GM18909 (cell line): ENCODE measurements around the gene SEMA3C.
"Not testable (repeated sequence)": the region's sequence is repeated elsewhere in the genome, so short reads cannot be mapped to it uniquely, and the experiment has no call there.

Experiments
- ATAC-seq: cut with Tn5 transposase; IDR thresholded peaks from one replicate; pipeline ENCODE4 v1.9.1; 2021; ENCODE audit warnings: mild to moderate bottlenecking; ENCODE audit not compliant: unreplicated experiment, poor library complexity

SEMA3C gene

GRCh38 chr7:80932536-80932935, 13.7 kb upstream of the SEMA3C start:
- no peak for ATAC-seq

DNA sequence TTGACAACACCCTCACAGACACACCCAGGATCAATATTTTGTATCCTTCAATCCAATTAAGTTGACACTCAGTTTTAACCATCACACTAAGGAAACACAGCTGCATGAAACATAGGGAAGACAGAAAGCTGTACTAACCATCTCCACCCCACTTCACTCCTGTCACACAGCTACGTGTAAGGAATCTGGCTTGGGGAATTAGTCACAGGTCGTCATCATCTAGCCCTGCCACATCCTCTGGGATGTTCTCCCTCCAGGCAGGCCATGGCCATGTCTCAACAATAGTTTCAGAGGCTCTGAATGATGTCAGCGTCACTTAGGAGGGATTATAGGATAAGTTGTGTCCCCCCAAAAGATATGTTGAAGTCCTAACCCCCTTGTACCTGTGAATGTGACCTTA, 10.8 kb upstream of the SEMA3C start:
- no peak for ATAC-seq

DNA sequence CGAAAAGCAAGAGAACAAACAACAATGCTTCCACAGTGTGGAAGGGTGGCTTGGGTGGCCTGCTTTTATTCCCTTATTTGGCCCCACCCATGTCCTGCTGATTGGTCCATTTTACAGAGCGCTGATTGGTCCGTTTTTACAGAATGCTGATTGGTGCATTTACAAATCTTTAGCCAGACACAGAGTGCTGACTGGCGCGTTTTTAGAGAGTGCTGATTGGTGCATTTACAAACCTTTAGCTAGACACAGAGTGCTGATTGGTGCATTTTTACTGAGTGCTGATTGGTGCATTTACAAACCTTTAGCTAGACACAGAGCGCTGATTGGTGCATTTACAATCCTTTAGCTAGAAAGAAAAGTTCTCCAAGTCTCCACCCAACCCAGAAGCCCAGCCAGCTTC, 8.1 kb upstream of the SEMA3C start:
- not testable (repeated sequence) for ATAC-seq

DNA sequence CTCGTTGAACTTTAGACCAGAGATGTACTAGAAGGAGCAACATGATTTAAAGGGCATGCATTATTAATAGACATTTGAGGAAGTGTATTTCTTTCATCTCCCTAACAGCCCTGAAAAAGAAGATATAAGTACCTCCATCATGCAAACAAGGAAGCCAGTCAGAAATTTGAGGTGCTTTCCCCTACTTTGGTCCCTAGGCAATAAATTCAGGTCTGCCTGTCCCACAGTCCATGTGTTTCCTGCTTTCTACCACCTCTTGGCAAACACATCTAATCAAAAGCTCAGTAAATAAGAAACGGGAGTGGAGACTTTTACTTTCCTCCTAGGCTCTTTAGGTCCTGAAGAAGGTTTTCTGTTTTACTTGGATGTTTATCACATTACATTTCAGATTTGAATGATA, 5.2 kb upstream of the SEMA3C start:
- ATAC-seq: no peak

DNA sequence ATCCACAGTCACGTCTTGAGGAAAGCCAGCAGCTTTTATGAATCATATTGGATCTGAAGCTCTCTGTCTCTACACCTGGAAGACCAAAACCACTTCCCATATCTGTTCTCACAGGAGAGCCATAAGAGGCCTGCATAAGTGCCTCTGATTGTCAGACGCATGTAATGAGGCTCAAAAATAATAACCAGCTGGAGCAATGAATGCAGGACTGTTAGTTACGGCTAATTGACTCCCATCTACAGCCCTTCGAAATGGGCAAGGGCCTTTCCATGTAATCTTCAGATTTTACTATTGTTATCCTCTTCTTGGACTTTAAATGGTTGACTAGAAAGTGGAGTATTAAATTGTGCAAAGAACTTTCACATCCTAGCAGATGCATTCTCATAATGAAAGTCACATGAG, 4.4 kb upstream of the SEMA3C start:
- ATAC-seq: no peak

GRCh38 chr7:80922253-80923049, 3.6 kb upstream of the SEMA3C start:
- no peak for ATAC-seq

- ATAC-seq: no peak
Measured at GRCh38 chr7:80921130-80921529, 2.3 kb upstream of the SEMA3C start.

DNA sequence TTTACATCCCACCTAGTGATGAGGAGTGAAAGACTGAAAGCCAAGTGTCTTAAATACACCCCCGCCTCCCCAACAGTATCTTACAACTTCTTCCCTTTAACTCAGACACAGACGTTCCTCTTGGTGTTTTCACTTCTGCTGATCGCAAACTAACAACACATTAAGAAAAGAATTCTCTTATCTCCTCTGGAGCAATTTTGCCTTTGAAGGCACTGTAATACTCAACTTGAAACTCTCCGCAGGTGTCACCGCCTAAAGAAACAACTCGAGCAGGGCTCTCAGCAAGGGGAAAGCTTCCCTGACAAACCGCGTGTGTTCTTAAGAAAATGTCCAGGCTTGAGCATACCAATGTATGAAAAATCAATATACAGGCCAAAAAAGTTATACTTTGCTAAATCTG, 452 bp downstream of the SEMA3C start:
- peak; percentile 65 for ATAC-seq

- ATAC-seq: no peak
Measured at GRCh38 chr7:80916770-80917741, 1.8 kb downstream of the SEMA3C start.

DNA sequence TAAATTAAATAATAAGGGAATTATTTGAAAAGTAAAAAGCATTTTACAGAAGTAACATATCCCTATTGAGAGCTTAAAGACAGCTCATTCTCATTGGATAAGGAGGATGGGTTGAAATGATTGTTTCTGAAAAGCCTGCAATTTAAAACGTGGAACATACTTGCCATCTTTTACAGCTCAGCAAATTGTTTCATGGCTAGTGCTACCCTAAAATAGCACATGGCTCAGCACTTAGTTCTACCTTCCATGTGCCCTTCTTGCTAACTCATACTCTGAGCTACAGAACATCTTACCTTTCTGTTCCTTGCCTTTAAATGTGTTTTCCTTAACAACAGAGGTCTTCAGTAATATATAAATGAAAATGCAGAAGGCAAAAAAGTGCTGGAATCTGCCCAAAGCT, 8.6 kb downstream of the SEMA3C start:
- no peak for ATAC-seq

GRCh38 chr7:80908360-80908797, 10.5 kb downstream of the SEMA3C start:
- ATAC-seq: no peak

DNA sequence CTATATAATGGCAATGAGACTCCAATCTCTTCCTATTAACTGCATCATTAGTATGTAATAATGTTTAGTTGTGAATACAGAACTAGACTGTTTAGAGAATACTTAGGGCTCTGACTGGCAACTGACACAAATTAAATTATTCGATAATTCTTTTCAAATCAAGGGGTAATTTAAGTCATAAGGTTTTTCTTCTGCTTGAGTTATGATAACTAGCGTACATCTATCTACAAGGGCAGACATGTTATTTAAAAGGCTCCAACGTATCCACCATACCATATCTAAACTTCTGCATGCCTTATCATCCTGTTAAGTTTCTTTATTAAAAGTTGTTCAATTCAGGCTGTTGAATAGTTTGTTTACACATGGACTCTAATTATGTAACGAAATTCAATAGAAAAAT, 11.2 kb downstream of the SEMA3C start:
- no peak for ATAC-seq

DNA sequence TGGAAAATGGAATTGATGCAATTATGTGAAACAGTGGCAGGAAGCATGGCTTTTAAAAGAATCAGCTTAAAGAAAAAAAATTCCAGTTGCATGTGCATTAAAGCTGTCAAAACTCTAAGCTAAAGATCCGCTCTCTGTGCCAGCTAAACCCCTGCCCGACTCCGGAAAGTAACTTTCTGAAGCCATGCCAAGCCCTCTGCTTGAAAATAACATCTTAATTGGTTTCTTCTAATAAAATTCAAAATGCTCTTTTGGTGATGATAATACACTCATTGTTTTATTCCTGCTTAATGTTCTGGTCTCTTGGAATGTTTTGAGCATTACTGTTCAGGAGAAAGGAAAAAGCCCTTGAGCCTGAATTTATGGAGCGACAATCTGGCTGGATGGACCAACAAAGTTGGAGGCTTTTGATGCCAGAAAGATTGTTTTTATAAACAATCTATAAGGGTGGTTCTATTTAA, 11.7 kb downstream of the SEMA3C start:
- ATAC-seq: no peak

DNA sequence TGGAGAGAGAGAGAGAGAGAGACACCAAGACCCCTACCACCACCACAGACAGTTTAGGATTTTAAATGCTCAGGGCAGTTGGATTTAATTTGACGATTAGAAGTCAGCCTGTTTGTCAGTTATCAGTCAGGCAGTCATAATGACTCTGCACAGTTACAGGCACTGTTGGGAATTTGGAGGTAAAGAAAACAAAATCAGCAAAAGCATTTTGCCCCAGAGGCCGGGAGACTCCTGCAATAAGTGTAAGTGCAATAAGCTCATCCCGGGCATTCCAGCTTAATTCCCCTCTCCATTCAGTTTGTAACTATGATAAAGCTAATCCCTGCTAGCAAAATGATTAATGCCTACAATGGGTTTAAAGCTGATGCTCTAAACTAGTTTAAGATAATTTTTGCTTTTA, 13.5 kb downstream of the SEMA3C start:
- no peak for ATAC-seq

DNA sequence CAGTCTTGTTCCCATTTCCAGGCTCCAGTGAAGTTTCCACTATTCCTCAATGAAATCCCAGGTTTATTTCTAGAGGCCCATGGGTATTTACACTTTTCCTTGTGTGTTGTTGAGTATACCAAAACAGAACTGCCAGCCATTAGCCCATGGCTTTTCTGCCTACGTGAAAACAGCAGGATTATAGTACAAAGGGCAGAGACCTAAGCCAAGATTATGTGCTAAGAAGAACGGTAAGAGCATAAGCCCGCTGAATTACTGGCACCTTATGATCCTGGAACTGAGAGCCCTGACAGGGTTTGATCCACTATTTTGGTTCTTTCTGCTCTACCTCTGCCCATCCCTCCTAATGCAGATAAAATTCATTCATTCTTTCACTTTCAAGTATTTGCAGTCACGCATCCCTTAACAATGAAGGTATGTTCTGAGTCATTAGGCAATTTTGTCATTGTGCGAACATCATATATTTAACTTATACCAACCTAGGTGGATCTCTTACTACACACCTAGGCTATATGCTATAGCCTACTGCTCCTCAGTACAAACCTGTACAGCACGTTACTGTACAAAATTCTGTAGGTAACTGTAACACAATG, 16.0 kb downstream of the SEMA3C start:
- no peak for ATAC-seq

GRCh38 chr7:80902019-80902418, 16.8 kb downstream of the SEMA3C start:
- ATAC-seq: no peak

DNA sequence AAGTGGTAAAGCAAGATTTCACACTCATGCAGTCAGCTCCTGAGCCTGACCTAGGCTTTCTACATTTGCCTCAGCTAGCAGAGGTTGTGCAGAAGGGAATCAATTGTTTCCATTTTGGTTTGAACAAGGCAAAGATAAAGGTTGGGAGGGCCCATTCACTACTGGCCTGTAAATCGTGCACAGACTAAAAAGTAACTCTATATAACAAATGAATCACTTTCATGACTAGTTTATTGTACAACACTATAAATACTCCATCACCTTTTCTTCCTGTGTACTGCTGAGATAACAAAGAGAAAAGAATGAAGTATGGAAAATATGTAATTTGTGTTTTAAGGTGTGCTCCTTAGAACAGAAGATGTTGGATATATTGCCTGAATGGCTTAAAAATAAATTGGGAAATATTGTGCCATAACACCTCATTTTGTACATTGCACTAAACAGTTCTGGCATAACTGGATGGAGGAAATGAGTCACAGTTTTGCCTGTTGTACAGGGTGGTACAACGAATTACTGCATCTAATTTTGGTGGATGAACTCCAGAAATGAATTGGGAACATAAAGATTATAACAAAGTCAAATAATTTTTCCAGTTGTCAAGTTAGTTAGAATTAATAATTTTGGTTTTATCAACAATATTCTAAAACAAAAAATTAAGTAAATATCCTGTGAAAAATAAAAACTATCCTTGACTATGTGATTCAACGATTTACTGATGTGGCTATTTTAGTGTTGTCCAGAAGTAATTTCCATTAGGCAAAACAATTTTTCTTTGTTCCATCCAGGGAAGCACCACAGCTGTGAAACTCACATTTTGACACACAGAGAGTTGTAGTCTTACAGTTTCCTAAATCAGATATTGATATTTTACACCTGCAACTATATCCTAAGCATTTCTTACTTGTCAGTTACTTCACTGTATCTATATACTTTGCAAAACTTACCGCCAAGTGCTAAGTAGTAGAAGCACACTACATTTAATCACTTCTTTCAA, 18.0 kb downstream of the SEMA3C start:
- no peak for ATAC-seq

- ATAC-seq: no peak
Measured at GRCh38 chr7:80896906-80897598, 21.8 kb downstream of the SEMA3C start.

- ATAC-seq: no peak
Measured at GRCh38 chr7:80895056-80895455, 23.8 kb downstream of the SEMA3C start.
